H1 (cell line): ENCODE data around the gene TEX35.

Experiments used
- CHD2 ChIP-seq: IDR thresholded peaks from 2 replicates; pipeline ENCODE4 v1.6.1; 2012; ENCODE audit warnings: low read length, improper control_type of control experiment
- CTCF ChIP-seq, 3 experiments: IDR thresholded peaks; 1 replicate in 2 of 3; 2 replicates in 1 of 3; pipeline versions ENCODE4 v1.5.1 to v1.6.1; 2011; ENCODE audit warnings: low read length in 3 of 3, mild to moderate bottlenecking in 3 of 3, inconsistent platforms in 2 of 3, low read depth in 1 of 3, moderate library complexity in 1 of 3; ENCODE audit not compliant: insufficient read depth in 1 of 3; ENCODE audit errors: control extremely low read depth in 1 of 3
- SIN3A ChIP-seq, 2 experiments: IDR thresholded peaks in 1 of 2; conservative IDR thresholded peaks in 1 of 2; 2 replicates each; pipeline ENCODE4 v1.6.1; 2011 to 2012; ENCODE audit warnings: low read length in 2 of 2, improper control_type of control experiment in 1 of 2, low read depth in 1 of 2, mild to moderate bottlenecking in 1 of 2

DNA sequence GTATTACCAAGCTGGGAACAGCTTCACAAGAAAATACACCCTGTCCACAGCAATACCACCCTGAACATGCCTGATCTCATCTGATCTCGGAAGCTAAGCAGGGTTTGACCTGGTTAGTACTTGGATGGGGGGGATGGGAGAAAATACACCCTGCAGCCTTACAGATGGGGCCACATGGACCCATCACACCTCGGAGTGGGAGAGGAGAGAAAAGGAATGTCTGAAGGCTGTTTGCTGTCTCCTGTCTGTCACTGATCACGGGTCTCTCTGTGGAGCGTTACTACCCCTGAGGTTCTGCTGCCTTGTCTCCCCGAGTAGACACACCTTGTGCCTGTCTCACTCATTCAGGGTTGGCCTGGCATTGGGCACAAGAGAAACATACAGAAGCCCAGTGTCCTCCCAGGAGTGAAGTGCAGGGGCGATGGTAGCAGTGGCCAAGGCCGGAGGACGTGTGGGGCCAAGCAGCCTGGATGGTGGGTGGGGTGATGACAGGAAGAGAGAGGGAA lies 48.0 kb downstream of the TEX35 start:
- TF ChIP-seq CHD2, result no peak
- no peak for TF ChIP-seq CTCF (IDR thresholded peaks at IDR 0.05; ENCODE audit: control extremely low read depth in 1 of 3, insufficient read depth in 1 of 3, low read depth in 1 of 3, low read length in 3 of 3)
- no peak for TF ChIP-seq SIN3A (conservative IDR thresholded peaks at IDR 0.05 in 1 of 2, IDR thresholded peaks at IDR 0.05 in 1 of 2; ENCODE audit: low read depth in 1 of 2, low read length in 2 of 2)
